Kidney capillary endothelial cell (primary cell): ENCODE results near the gene FBLIM1.
A peak's percentile ranks its signal among the peaks of the same experiment; 100 is the strongest.
"Not testable (repeated sequence)": the region's sequence is repeated elsewhere in the genome, so short reads cannot be mapped to it uniquely, and the experiment has no call there.

Source experiments
- DNase-seq: peaks from one replicate; pipeline ENCODE4 v3.0.0-alpha.2; 2018; ENCODE audit warnings: low spot score

FBLIM1 gene

DNA sequence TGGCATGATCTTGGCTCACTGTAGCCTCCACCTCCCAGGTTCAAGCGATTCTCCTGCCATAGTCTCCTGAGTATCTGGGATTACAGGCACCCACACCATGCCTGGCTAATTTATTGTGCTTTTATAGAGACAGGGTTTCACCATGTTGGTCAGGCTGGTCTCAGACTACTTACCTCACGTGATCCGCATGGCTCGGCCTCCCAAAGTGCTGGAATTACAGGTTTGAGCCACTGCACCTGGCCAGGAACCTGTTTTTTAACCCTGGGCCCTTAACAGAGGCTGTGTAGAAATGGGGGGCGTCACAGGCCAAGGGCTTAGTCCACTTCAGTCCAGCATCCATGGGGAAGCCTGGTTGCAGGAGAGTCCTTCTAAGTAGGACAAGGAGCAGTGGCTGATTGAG is 9.3 kb downstream of the FBLIM1 start:
- DNase-seq, result no peak

DNA sequence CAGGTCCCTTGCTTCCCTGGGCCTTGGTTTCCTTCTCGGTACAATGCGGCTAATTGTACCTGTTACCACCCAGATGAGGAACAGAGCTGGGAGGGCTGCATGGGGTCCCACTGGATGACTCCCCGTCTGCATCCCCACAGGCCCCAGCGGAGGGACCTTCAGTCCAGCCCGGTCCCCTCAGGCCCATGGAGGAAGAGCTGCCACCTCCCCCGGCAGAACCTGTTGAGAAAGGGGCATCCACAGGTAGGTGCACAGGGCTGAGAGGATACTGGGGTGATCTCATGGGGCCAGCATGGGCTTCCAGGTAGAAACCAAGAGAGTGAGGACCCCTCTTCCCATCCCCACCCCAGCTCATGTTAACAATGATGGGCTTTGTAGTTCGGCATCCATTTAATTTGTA is 9.8 kb downstream of the FBLIM1 start:
- no peak for DNase-seq

- DNase-seq, result no peak
Measured at GRCh38 chr1:15770313-15770962, 11.8 kb downstream of the FBLIM1 start.

- no peak for DNase-seq
Measured at GRCh38 chr1:15771836-15772515, 13.4 kb downstream of the FBLIM1 start.

DNA sequence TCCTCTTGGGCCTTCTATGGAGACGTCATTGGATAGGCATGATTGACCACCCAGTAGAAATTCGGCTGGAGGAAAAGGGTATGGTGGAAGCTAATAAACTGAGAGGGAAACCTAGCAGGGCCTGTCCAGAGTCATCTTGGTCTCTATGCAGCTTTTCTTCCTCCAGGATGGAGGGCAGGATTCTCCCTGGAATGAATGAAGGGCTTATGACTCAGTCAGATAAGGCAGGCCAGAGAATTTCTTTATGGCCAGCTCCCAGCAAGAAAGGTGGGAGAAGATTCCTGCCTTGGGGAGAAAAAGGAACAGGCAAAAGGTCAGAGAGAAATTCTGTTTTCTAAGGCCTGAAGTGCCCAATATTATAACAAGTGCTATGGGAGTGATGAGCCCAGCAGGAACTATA is 17.1 kb downstream of the FBLIM1 start:
- no peak for DNase-seq

DNA sequence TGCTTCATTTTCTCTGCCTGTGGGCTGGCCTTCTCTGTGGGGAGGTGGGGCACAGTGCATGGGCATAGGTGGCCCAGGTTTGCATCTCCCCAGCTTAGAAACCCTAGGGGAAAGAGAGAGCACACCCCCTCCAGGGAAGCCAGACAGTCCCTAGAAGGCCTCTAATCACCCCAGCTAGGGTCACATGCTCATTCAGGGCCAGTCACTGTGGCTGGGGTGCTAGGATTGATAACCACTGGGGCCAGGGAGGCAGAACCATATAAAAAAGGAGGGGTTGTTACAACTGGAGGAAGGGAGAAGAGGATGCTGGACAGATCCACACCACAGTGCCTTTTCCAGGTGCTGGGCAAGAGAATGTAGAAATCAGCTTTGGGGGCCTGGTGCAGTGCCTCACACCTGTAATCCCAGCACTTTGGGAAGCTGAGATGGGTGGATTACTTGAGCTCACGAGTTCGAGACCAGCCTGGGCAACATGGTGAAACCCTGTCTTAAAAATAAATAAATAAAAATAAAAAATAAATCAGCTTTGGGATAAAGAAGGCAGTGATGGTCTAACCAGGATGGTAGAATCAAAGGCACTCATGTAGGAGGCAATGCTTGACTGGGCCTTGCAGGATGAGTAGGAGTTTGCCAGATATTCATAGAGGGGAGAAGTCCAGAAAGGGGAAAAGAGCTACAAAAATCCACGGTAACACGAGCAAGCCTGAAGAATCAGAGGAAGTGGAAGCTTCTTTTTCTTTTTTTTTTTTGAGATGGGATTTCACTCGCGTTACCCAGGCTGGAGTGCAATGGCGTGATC is 19.5 kb downstream of the FBLIM1 start:
- no peak for DNase-seq

DNA sequence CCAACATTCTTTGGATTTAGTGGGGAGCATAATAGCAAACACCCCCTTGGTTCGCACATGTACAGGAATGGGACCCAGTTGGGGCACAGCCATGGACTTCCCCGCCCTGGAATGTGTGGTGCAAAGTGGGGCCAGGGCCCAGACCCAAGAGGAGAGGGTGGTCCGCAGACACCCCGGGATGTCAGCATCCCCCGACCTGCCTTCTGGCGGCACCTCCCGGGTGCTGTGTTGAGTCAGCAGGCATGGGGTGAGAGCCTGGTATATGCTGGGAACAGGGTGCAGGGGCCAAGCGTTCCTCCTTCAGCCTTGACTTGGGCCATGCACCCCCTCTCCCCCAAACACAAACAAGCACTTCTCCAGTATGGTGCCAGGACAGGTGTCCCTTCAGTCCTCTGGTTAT is 27.1 kb downstream of the FBLIM1 start:
- DNase-seq, result no peak

- no peak for DNase-seq
Measured at GRCh38 chr1:15786581-15786980, 28.0 kb downstream of the FBLIM1 start.

DNA sequence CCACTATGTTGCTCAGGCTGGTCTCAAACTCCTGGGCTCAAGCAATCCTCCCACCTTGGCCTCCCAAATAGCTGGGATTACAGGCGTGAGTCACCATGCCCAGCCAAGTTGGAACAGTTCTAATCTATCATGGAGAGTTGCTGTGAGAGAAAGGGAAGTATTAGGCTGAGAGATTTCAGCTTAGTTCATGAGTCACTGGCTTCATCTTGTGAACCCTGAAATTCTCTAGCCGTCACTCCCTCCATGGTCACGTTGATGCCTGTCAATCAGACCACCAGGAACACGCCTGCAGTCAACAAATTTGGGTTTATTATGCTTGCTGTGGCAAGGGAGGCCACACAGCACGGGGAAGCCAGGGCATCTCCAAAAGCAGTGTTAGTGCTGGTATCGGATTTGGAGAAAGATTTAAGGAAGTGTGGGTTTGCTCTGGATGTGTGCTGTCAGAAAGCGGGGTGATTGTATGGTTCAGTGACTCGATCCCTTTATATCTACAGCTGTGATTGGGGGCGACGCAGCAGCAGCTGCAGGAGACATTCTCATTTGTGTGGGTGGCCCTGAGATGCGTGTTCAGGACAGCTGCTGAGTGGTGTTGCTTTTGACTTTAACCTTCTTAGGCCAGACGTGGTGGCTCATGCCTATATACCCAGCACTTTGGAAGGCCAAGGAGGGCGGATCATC is 30.2 kb downstream of the FBLIM1 start:
- DNase-seq, result no peak

GRCh38 chr1:15796086-15796462 is 37.5 kb downstream of the FBLIM1 start:
- no peak for DNase-seq

- no peak for DNase-seq
Measured at GRCh38 chr1:15797614-15798390, 39.2 kb downstream of the FBLIM1 start.

DNA sequence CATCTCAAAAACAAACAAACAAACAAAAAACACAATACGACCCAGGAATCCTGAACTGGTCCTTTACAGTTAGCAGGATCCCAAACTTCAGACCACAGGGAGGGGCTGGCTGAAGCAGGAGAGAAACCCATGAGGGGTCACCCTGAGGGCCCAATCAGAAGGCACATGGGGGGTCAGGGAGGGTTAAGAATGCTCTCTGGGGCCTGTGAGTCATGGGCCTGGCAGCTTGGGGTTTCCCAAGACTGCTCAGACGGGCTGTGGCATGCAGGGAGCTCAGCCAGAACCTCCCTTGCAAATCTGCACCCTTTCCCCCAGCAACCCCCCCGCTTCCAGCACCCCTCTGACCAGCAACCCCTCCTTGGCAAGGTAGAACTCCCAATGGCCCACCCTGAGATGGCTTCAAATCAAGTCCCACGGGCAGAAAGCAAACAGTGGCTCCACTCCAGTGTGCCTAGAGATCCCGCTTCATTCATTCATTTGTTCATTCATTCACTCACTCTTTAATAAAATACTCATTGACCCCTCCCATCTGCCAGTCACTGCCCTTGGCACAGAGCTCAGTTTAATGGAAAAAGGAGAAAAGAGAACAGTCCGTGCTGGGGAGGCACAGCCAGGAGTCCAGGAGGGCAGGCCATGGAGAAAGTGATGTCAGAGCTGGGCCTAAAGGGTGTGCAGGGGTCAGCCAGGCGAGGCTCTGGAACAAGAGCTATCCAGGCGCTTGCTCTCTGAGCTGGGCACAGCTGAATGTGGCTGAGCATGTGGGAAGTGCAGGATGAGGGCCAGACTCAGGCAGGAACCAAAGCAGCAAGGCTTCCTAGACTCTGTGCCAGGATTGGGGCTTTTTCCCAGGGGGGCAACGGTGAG is 40.6 kb downstream of the FBLIM1 start:
- peak; percentile 78 for DNase-seq

GRCh38 chr1:15799928-15800835 is 41.6 kb downstream of the FBLIM1 start:
- peak; percentile 76 for DNase-seq

DNA sequence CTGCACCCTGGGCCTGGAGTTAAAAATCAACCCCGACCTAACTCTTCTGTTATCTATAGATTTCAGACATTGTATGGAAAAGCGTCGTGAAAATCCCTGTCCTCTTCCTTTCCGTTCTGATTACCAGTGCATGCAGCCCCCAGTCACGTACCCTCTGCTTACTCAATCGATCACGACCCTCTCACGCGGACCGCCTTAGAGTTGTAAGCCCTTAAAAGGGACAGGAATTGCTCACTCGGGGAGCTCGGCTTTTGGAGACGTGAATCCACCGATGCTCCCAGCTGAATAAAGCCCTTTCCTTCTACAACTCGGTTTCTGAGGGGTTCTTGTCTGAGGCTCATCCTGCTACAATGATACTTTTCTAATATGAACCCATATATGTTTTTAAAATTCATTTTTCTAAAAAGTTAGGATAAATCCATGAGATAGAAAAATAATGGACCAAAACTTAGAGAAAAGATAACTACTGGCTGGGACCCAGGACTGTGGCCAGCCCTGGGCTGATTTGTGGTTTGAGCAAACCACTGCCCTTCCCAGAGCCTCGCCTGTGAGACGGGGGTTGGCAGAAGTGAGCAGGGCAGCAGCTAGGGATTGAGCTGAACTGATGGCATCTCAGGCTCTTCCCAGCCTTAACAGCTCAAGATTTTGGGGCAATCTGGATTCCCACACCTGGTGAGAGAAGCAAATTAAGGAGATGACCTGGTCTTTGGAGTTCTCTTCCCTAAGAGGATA is 43.8 kb downstream of the FBLIM1 start:
- no peak for DNase-seq

DNA sequence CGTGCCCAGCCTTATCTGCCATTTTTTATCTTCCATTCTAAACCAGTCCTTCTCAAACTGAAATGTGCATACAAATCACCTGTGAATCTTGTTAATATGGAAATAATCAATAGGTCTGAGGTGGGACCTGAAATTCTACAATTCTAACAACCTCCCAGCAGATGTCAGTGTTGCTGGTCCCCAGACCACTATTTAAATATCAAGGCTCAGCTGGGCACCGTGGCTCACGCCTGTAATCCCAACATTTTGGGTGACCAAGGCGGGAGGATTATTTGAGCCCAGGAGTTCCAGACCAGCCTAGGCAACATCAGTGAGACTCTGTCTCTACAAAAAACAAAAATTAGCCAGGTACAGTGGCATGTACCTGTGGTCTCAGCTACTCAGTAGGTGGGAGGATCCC is 44.8 kb downstream of the FBLIM1 start:
- no peak for DNase-seq

DNA sequence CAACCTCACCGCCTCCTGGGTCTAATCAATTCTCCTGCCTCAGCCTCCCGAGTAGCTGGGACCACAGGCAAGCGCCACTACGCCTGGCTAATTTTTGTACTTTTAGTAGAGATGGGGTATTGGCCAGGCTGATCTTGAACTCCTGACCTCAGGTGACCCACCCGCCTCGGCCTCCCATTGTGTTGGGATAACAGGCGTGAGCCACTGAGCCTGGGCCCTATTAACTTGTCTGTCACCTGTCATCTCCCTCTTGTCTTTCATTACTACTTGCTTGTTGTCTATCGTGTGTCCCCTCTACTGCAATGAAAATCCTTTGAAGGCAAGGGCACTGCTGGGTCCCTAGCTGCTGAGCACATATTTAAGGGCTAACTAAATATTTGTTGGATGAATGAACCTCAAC is 45.5 kb downstream of the FBLIM1 start:
- no peak for DNase-seq

GRCh38 chr1:15807121-15807520 is 48.5 kb downstream of the FBLIM1 start:
- DNase-seq, result no peak

- DNase-seq, result not testable (repeated sequence)
Measured at GRCh38 chr1:15807549-15807948, 49.0 kb downstream of the FBLIM1 start, which contains the start of gene UQCRHL. UQCRHL (minus strand) TSS chr1:15807649; CDS start chr1:15807649, 0 bp downstream.

- no peak for DNase-seq
Measured at GRCh38 chr1:15808955-15809354, 50.4 kb downstream of the FBLIM1 start.
